NCI-H2171 treated with DMSO at 0.1 percent for 48 hours (cell line): ENCODE measurements around the gene LHX6.

Experiments
- DNase-seq: peaks from one replicate; lab custom pipeline; 2025; lab: John Stamatoyannopoulos, UW

Gene LHX6

DNA sequence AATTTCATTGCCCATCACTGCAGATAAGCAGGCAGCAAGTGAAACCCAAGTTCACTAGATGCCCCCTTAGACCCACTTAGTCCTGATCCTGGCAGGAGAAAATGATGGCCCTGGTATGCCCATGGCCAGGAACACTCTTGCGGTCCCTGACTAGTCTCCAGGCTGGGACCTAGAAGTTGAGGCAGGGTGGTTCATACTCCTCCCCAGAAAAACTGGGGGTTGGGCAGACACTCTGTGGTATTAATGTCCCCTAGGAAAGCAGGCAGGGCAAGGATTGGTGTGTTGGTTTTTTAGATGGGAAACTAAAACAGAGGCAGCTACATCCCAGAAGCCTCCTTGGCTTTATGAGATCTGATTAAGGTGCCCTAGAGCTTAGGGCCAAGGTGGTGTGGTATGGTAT is 13.1 kb downstream of the LHX6 start:
- no peak for DNase-seq

DNA sequence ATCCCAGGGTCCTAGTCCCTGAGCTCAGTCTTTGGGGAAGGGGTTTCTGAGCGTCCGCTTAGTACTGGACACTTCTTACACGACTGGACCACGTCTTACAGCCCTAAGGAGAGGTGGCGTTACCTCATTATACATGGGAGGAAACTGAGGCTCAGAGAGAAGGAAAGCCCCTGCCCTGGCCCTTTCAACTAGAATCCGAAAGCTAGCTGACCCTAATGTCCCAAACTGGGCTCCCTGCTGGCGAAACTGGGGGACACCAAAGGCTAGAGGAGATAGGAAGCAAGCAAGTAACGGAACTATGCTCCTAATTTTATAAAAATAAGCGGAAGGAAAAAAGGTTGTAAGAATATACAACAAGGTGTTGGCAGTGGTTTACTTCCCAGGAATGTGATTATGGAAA is 14.2 kb downstream of the LHX6 start:
- DNase-seq = no peak

DNA sequence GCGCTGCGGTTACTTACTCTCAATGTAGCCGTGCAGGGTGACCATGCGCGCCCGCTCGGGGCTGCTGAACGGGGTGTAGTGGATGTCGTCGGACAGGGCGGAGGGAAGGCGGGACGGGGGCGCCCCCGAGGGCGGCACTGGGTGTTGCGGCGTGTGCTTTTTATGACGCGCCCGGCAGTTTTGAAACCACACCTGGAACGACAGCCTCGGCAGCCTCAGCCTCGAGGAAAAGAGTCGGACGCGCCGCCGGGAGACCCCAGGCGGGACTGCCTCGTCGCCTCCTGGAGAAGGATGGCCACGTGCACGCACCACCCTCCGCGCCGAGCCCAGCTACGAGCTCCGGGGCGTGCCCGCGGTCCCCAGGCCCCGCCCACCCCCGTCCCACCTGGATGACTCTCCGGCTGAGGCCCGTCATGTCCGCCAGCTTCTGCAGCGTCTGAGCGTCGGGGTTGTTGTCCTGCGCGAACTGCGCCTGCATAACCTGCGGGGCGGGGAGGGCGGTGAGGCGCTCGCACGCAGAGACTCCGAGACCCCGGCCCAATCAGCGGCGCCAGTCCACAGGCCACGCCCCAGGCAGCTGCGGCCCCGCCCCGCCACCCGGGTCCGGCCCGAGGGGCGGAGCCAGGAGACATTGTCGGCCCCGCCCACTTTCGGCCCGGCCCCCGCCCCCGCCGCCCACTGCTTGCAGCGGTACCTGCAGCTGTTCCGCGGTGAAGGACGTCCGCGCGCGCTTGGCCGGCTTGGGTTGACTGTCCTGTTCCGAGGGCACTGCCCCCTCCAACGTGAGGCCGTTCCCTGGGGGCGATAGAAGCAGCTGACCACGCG is 15.0 kb downstream of the LHX6 start:
- DNase-seq = peak; percentile 81

DNA sequence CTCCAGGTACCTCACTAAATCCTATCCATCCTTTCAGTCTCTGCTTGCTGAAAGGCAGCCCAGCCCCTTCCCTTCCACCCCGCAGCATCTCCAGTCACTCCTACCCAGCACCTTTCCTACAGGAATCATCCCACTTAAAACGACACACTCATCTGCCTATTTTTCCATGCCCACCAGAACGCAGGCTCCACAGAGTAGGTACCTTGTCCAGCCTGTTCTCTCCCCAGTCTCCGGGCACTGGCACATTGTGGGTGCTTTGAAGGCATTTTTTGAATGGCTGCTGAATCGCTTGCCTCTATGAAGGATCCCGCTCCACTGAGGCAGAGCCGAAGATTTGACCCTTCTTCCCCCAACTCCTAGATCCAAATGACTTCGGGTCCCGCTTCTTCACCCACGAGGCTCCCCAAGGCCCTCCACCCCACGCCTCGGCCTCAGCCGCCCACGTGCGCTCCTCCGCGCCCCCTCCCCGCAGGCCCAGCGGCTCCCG is 15.6 kb downstream of the LHX6 start:
- no peak for DNase-seq

DNA sequence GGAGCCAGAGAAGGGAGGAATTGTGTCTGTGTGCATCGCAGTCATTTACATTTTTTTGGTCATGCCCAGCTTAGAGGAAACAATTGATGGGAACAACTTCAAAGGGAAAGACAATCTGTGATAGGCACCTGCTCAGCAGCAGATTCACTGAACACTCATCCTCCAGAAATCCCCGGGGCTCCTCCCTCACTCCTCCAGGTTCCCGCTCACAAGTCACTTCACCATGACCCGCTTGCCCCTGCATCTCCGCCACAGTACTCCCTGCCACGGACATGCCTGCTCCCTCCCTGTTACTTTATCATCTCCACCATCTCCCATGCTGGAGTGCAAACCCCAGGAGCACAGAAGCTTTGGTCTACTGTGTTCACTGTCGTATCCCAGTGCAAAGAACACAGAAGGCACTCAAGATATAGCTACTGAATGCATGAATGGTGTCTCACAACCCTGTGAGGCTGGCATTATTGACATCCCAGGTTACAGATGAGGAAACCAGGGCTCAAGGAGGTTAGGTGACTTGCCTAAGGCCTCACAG is 16.2 kb downstream of the LHX6 start:
- no peak for DNase-seq

DNA sequence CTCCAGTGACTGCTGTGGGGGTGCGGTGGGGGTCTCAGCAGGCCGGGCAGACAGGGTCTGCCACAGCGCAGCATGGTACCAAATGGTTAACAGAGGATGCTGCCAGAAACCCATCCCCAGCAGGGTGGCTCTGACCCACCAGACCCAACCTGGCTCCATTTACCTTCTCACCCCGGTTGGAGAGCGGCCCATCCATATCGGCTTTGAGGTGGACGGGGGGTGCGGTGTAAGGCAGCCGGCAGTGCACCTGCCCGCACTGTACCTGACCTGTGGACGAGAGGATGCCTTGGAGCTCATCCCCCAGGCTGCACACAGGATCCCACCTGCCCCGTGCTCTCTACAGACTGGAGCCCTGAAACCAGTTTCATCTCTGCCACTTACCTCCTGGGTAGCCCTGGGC is 19.3 kb downstream of the LHX6 start:
- DNase-seq = no peak

DNA sequence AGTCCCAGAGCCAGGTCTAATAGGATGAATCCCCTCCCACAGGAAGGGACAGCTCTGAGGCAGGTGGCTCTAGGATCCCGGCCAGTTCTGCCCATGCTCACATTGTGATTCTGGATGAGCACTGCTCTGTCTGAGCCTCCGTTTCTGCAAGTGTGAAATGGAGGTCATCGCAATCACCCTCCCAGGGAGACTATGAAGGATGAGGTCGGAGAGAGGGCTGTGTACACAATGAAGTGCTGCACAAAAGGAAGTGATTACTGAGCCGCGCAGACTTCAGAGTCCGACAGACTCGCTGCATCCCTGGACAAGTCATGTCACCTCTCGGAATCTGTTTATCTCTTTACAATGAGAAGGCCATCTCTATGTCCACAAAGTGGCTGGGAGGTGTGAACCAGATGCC is 21.7 kb downstream of the LHX6 start:
- no peak for DNase-seq

DNA sequence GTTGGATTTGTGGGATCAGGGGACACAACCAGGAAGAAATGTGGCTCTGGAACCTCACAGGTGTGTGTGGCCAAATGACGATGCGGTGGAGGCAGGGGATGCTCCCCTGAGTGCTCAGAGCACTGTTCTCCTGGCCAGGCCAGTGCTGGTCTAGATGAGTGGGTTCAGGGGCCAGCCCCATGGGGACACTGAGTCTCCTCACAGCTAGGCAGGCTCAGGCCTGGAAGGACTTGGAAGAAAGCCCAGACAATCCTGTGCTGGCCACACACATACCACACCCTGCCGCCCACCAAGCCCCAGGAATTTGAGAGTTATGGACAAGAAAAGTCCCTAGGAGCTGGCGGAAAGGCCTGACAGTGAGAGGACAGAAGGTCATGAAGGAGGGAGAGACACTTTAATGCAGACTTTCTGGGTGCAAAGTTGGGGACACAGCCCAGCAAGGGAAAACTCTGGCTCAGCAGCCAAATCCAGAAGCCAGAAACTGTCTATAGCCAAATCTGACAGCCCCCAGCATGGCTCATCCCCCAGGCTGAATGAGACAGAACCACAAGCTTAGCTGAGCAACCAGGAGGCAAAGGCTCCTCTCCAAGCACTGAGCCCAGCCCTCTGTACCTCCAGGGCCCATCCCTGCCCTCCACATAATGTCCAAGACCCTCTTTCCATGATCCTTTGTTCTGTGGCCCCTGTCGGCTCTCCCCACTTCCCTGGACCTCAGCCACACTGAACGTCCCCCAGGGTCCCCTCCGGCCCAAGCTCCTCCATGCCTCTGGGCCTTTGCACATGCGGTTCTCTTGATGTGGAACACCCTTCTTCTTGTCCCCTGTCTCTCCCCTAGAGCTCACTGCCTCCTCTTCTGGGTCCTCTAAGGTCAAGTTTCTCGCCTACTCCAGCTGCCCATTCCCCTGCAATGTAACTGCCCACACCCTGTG is 22.4 kb downstream of the LHX6 start:
- no peak for DNase-seq

DNA sequence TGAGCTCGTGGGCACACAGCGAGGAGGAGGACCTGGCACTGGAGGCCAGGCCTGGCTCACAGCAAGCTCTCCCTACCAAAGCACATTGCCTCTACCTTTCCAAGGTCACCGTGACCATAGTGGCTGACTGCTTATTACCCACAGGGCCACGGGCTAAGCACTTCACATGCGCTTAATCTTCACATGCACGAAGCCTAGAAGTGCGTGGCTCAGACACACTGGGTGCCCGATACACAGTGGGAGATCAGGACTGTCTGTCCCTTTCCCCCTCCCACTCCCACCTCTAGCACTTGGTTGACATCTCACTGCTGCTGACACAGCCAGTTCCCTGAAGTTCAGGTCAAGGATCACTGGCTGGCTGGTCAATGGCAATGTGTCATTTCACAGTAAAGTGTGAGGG is 23.6 kb downstream of the LHX6 start:
- no peak for DNase-seq

DNA sequence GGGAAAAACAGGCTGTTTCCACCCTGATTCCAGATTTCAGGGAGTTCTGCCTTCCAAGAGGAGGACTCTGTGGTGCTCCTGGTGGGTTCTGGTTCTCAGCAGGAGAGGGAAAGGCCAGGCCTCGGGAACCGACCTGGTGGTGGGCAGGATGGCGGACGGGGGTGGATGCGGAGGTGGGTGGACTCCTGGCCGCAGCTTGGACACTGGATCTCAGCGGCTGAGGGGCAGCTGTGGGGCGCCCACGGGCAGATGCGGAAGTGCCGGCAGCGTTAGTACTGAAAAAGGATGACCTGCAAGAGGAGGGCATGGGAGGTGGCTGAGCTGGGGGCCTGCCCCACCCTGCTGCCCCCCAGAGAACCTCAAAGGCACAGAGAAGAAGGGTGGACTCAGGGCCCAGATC is 24.3 kb downstream of the LHX6 start:
- no peak for DNase-seq

DNA sequence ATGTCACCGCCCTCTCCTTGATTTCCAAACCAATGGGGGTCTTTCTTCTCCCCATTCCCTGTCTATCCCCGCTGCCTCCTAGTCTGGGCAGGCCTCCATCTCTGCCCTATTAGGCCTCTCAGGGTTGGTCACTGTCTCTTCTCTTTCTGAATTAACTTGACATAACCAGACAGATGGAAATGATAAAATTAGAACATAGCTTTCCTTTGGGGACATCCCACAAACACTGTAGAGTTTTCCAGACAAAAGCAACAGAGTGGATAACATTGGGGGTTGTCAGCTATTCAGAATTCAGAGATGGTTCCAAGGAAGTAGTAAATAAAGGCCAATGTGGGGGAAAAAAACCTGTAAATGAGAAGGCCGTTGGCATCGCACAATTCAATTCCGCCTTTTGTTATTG is 24.7 kb downstream of the LHX6 start:
- DNase-seq = no peak

DNA sequence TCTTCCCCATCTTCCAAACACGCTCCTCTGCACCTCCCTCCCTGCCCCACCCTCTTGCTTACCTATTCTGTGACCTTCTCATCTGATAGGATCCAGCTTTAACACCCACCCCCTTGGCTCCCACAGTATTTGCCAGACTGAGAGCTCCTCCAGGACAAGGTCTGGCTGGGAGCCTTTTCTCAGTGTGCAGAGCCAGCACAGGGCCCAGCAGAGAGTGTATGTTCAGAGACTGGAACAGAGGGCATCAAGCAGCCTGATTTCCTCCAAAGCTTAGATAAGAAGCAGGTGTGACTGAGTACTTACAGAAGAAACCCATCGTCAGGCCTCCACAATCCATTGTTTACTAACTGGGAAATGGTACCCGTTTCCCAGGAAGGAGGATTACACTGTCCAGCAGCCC is 26.6 kb downstream of the LHX6 start:
- no peak for DNase-seq

DNA sequence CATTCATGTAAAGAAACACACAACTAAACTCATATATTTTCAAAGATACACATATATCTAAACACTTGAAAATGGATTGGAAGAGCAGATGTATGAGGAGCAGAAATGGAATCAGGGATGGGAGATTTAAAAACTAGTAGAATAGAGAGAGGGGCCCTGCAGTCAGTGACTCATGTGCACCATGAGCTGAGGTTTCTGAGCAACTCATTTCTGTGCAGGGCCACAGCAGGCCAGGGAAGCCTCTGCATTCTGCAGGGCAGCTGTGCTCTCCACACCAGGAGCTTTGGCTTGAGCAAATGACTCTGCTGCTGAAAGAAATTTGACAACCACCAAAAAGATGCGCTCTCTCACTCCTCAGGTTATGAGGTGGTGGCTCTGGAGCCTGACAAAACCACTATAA is 27.1 kb downstream of the LHX6 start:
- no peak for DNase-seq

DNA sequence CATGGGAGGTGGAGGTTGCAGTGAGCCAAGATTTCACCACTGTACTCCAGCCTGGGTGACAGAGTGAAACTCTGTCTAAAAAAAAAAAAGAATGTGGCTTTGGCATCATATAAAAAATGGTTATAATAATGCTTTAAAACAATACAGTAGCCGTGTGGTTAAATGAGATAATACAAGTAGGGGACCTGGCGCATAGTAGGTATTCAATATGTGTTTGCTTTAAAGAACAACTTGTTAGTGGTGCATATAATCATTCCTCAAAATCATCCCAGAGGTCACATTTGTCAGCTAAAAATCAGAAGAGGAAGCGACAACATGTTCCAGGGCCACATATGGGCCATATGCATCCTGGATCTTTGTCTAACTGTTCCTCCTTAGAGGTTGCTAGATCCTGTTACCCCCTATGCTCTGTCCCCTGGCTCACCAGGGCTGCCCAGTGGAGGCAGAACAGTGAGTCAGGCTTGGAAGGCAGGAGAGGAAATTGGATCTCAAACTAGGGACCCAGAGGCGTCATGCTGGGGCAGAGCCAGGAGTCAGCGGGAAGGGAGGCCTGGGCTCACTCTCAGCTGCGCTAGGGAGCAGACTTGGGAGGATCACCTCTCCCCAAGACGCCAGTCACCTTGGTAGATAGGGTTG is 27.7 kb downstream of the LHX6 start:
- no peak for DNase-seq

DNA sequence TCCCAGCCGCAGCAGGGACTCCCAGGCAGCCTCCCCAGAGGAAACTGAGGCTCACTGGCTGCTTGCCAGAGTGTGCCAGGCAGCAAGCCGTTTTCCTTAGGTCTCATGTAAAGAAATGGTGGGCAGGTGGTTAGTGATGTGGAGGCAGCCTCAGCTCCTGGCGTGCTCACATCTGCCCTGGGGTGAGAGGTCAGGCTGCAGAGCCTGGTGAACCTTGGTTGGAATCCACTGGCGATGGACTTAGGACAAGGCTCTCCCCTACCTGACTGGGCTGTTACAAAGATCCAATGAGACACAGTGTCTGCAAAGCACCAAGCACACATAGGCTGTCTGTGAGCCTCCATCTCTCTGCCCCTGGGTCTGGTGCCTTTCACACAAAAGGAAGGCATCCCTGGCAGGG is 30.9 kb downstream of the LHX6 start:
- no peak for DNase-seq

DNA sequence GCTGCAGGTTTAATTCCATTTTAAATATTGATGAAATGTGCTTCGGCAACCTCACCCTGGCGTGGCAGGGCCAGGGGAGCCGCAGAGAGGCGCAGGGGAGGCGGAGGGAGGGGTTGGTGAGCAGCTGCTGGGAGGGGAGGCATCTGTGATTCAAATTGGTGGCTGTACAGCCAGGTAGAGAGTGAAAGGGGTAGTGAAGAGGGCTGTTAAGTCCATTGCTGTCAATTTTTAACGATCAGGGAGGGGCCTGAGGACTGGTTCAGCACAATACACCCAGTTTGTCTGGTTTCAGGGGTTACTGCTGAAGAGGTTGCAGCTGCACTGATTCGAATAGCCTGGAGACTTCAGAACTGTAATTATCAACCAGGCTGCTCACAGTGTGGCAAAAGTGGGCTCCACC is 31.3 kb downstream of the LHX6 start:
- DNase-seq = peak; percentile 48

DNA sequence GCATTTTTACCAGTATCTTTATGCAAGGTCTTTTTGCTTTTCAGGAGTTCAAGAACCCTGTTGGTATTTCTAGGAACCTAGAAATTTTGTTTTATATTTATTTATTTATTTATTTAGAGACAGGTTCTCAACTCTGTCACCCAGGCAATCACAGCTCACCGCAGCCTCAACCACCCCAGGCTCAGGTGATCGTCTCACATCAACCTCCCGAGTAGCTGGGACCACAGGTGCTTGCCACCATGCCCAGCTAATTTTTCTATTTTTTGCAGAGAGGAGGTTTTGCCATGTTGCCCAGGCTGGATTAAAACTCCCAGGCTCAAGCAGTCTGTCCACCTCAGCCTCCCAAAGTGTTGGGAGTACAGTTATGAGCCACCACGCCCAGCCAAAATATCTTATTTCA is 32.9 kb downstream of the LHX6 start:
- DNase-seq = no peak

DNA sequence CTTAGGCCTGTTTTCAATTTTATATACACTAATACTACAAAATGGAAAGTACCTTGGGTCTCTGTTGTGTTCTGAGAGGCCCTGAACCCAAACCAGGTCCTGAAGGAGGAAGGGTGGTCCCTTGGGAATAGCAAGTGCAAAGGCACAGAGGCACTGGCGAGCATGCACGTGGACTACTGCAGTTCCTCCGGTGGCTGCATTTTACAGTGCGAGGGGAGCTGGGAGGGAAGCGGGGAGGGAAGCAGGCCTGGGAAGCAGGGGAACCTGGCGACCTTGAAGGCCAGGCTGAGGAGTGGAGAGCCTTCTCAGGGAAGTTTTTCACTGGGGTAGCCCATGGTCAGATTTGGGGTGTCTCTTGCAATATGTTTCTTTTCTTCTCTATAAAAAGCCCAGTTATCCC is 35.1 kb downstream of the LHX6 start:
- DNase-seq = no peak

DNA sequence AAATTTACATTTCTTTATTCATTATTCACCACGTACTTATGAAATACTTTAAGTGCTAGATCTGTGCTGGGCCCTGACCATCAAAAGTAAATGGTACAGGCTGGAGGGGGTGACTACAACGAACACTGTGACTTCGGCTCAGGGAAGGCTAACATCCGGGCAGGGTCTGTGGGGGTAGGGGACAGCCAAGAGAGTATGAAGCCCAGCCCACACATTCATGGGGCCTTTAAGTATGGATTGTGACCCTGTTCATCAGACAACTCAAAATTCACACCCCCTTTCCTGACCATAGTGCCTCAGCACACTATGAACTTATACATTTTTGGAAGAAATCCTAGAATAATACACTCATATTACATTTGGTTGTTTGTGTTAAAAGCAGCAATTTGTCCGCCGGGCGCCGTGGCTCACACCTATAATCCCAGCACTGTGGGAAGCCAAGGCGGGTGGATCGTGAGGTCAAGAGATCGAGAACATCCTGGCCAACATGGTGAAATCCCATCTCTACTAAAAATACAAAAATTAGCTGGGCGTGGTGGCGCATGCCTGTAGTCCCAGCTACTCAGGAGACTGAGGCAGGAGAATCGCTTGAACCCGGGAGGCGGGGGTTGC is 35.7 kb downstream of the LHX6 start:
- DNase-seq = no peak

DNA sequence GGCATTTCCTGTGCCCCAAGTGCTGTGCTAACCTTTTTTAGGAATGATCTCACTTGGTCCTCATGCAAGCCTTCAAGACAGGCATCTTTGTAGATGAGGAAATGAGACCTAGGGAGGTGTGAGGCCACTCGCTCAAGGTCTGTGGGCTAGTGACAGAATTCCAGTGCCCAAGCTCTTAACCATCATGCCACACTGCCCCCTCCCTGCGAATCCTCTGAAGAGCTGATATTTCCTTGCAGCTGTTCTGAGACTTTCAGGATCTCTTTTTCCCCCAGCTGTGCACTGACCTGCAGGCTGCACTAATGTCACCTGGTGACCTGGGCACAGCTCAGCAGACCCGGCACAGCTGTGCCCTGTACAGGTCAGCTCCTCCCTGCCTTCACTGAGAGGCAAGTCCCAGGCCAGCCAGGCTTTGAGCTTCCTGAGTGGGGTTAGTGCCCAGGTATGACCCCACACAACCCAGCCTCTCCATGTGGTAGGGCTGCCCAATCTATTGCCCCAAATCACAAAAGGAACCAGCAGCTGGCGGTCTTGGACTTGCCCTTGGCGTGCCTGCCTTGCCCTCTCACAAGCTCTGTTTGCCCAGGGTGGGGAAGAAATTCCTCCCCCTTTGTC is 36.4 kb downstream of the LHX6 start:
- no peak for DNase-seq

DNA sequence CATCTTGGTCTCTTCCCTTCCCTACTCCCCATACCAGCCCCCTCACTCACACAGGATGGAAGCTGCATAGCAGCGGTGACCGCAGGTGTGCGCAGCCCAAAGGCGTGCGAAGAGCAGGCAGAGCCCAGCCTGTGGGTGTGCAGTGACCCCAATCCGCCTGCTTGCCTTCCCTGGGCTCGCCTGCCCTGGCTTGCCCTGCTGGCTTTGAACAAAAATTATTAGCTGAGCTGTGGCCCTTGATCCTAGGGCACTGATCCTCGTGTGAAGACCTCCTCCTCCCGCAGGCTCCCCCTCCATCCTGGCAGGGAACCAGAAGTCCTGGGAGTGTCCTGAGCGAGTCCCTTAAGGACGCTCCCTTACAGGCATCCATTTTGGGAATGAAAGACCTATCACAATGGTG is 37.2 kb downstream of the LHX6 start:
- no peak for DNase-seq
